Chondrocyte (in vitro differentiated cells): ENCODE measurements around the gene NEDD8. TPM values are rescaled to one million over a fixed set of nuclear protein-coding genes. Genes with fewer than 3 reads are reported as not detected.

Source experiments
- DNase-seq: peaks from one replicate; pipeline ENCODE4 v3.0.0; 2021; ENCODE audit warnings: mixed read lengths, low spot score
- H3K27ac Mint-ChIP-seq: one replicate; pipeline ENCODE4 v1.8.0; 2021; ENCODE audit warnings: mild to moderate bottlenecking, moderate library complexity, mixed read lengths; ENCODE audit not compliant: unreplicated experiment
- H3K27me3 Mint-ChIP-seq: 2 replicates; pipeline ENCODE4 v1.8.0; 2021; ENCODE audit warnings: low read depth, mixed read lengths
- H3K36me3 Mint-ChIP-seq: 2 replicates; pipeline ENCODE4 v1.8.0; 2021; ENCODE audit warnings: low read depth, mixed read lengths
- H3K4me1 Mint-ChIP-seq: 2 replicates; pipeline ENCODE4 v1.8.0; 2021; ENCODE audit warnings: low read depth, mild to moderate bottlenecking, mixed read lengths
- H3K4me3 Mint-ChIP-seq: one replicate; pipeline ENCODE4 v1.8.0; 2021; ENCODE audit warnings: mild to moderate bottlenecking, moderate library complexity, mixed read lengths; ENCODE audit not compliant: unreplicated experiment
- H3K9me3 Mint-ChIP-seq: 2 replicates; pipeline ENCODE4 v1.8.0; 2021; ENCODE audit warnings: low read depth, mixed read lengths
- total RNA-seq: library from RNA; stranded (reverse); gene quantifications from 3 replicates; pipeline ENCODE4 v1.2.1, GENCODE V29; 2021
- TF ChIP-seq, protein P1 (sequence below): fragments of 200-600 bp; sonication (generic); IDR thresholded peaks from 2 replicates; pipeline ENCODE4 v1.5.0; 2021; ENCODE audit warnings: antibody characterized with exemption, mild to moderate bottlenecking, moderate library complexity

The NEDD8 gene
- total RNA-seq, 1 donor from 2014 or later: 154 TPM

DNA sequence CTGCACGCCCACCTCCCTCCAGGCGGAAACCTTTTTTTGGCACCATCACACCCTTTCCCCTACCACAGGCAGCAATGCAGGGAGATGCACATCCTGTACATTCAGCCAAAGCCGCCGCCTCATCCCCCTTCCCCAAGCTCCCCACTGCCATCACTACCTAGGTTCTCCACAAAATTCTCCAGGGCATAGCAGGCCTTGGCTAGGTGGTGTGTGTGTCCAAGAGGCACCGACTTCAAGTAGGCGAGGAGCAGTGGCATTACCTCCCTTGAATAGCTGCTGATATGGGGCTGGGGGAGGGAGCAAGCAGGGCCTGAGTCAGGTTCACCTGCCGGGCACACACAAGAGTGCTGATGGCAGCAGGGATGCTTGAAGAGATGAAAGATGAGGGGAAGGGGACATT is 47.1 kb downstream of the NEDD8 start:
- H3K9me3 Mint-ChIP-seq: no peaks in the 10 kb centered on the region
- H3K4me1 Mint-ChIP-seq: peaks cover 20% of the 10 kb centered on the region
- H3K36me3 Mint-ChIP-seq: peaks cover 13% of the 10 kb centered on the region
- no peak for DNase-seq
- no peak overlapping the region for H3K27ac Mint-ChIP-seq
- TF ChIP-seq, protein P1, sequence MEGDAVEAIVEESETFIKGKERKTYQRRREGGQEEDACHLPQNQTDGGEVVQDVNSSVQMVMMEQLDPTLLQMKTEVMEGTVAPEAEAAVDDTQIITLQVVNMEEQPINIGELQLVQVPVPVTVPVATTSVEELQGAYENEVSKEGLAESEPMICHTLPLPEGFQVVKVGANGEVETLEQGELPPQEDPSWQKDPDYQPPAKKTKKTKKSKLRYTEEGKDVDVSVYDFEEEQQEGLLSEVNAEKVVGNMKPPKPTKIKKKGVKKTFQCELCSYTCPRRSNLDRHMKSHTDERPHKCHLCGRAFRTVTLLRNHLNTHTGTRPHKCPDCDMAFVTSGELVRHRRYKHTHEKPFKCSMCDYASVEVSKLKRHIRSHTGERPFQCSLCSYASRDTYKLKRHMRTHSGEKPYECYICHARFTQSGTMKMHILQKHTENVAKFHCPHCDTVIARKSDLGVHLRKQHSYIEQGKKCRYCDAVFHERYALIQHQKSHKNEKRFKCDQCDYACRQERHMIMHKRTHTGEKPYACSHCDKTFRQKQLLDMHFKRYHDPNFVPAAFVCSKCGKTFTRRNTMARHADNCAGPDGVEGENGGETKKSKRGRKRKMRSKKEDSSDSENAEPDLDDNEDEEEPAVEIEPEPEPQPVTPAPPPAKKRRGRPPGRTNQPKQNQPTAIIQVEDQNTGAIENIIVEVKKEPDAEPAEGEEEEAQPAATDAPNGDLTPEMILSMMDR: no peak
- H3K4me3 Mint-ChIP-seq: no peak overlapping the region
- no peaks in the 10 kb centered on the region for H3K27me3 Mint-ChIP-seq

DNA sequence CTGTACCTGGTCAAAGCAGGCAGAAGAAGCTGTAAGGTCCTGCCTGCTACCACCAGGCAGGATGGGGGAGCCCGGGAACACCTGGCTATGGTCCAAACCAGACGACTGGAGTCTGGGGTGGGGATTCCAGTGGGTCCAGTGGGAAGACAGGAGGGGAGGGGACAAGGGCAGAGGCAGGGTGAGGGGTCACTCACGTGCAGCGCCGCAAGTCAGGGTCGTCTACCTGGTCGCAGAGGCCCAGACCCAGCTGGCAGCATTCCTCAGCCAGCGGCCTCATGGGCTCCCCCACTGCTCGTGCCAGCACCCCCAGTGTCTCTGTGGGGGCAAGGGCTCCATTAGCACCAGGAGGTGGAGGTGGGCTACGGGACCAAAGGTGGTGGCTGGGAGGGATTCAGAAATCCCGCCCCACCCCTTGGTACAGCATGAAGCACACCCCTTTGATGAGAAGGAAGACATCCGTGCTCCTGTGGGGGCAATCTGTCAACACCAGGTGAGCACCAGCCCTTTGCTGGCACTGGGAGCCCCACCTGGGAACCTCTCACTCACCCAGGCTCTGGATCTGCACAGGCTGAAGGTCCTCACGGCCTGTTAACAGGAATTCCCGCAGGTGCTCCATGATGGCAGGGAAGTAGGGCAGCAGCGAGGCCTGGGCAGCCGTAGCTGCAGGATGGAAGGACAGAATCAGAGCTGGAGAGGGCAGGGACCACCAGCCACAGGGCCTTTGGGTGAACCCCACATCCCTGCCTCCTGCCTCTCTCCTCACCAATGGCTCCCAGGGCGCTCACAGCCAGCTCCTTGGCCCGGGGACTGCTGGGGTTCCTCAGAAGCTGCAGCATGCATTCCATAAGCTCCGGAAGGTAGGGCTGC is 47.8 kb downstream of the NEDD8 start:
- no peaks in the 10 kb centered on the region for H3K27me3 Mint-ChIP-seq
- H3K4me1 Mint-ChIP-seq: peaks cover 17% of the 10 kb centered on the region
- TF ChIP-seq, protein P1: no peak
- no peaks in the 10 kb centered on the region for H3K9me3 Mint-ChIP-seq
- no peak overlapping the region for H3K4me3 Mint-ChIP-seq
- peaks cover 13% of the 10 kb centered on the region for H3K36me3 Mint-ChIP-seq
- no peak for DNase-seq
- no peak overlapping the region for H3K27ac Mint-ChIP-seq

DNA sequence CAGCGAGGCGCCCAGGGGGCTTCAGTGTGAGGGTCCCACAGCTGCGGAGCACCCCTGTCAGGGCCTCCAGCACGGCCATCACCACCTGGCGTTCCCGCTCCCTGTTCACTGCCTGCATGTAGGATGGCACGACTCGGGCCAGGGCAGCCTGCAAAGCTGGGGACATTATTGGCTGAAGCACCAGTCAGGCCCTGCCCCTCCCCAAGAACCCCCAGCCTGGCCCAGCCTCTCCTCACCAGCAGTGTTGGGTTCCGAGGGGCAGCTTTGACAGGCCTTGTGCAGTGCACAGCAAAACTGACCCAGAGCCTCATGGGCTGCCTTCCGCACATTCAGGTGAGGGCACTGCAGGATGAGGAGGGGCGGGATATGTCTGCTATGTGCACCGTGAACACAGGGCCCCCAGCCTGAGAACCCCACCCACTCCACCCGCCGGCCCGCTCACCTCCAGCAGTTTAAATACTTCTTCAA is 49.1 kb downstream of the NEDD8 start:
- H3K9me3 Mint-ChIP-seq: no peaks in the 10 kb centered on the region
- H3K27ac Mint-ChIP-seq: no peak overlapping the region
- TF ChIP-seq, protein P1: no peak
- no peak overlapping the region for H3K4me3 Mint-ChIP-seq
- peaks cover 17% of the 10 kb centered on the region for H3K36me3 Mint-ChIP-seq
- peaks cover 11% of the 10 kb centered on the region for H3K4me1 Mint-ChIP-seq
- no peaks in the 10 kb centered on the region for H3K27me3 Mint-ChIP-seq
- no peak for DNase-seq

DNA sequence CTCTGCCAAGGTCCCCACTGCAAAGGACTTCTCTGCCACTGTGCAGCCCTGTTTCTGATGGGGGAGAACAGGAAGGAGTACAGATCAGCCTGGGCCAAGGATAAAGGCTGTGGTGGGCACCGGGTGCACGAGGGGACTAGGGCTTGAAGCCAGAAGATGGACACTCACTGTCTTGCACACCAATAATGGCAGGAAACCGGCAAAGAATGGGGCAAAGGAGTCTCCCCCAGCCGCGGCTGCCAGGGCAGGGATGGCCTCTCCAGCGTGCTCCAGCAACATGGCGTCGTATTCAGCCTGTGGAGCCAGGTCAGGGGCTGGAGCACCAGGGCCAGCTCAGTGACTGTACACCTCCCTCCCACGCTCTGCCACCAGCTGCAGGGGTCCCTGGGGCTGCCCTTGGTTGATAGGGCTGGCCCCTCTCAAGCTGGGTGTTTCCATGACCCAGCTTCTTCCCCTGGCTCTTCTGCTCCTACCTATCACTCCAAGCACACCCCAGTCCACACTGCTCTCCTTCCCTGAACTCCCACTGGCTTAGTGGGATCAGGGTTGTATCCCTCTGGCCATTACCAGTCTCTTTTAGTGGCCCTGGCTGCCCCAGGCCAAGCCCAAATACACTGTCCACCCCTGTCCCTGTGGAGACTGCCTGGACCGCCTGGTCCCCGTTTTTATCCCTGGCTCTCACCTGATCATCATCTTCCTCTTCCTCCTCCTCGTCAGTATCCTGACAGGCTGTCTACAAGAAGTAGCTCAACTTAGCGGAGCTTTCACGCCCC is 49.9 kb downstream of the NEDD8 start:
- DNase-seq: no peak
- Mint-ChIP-seq H3K36me3 (peaks cover 17% of the 10 kb centered on the region), H3K27me3 (no peaks in the 10 kb centered on the region), H3K9me3 (no peaks in the 10 kb centered on the region), H3K4me1 (peaks cover 5% of the 10 kb centered on the region), H3K27ac (no peak overlapping the region), H3K4me3 (no peak overlapping the region)
- TF ChIP-seq, protein P1: no peak

DNA sequence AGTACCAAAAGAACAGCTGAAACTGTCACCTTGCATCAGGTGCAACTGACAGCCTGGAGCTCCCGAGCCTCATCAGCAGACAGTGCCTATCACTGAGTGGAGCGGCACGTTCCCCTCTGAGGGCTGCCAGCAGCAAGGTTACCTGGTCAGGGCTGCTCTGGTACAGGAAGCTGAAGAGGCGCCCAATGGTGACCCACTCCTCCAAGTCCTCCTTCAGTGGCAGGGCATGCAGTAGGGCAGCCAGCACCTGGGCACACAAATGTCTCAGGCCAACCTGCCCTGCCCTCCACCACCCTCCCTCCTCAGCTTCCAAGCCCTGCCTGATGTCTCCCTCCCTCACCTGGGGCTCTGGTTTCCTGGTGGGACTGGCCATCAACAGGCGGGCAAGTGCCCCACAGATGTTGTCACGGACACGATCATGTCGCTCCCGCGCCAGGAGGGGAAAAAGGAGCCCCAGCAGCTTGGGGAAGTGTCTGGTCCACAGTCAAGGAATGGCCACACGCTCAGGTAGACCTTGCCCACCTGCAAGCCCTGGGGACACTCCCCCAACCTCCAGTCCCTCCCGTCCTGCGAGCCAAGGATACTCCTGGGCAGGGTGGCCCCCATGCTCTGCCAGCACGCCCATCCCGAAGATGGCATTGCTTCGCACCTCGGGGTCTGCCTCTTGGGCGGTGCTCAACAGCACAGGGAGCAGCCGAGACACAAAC is 50.6 kb downstream of the NEDD8 start:
- TF ChIP-seq, protein P1: no peak
- H3K27ac Mint-ChIP-seq: no peak overlapping the region
- H3K36me3 Mint-ChIP-seq: peaks cover 21% of the 10 kb centered on the region
- DNase-seq: no peak
- no peaks in the 10 kb centered on the region for H3K9me3 Mint-ChIP-seq
- no peaks in the 10 kb centered on the region for H3K27me3 Mint-ChIP-seq
- H3K4me1 Mint-ChIP-seq: no peaks in the 10 kb centered on the region
- no peak overlapping the region for H3K4me3 Mint-ChIP-seq
